ENCODE measurements around the gene CASZ1. TPM values are rescaled to one million over a fixed set of nuclear protein-coding genes. Genes with fewer than 3 reads are reported as not detected.

The CASZ1 gene
- total RNA-seq, 4 donors from 2014 or later = 140 to 210 (median 169) TPM

GRCh38 chr1:10682449-10683309 lies 113.8 kb downstream of the CASZ1 start:
- H3K4me3 ChIP-seq (ENCODE audit: low read depth, poor library complexity, severe bottlenecking) = no peak overlapping the region
- intact Hi-C loops (cut with DNase I; ENCODE audit: low total_unique reads) = no loop called here
- TF ChIP-seq CTCF (IDR thresholded peaks at IDR 0.05) (no peak), POLR2A (IDR thresholded peaks at IDR 0.05) (no peak)
- 71 to 81% methylated on average over 17 of the region's 17 CpGs for WGBS, 2 donors
- no peak for DNase-seq (ENCODE audit: low spot score in 2 of 2)

- WGBS, 2 donors = 59 to 61% methylated on average over 9 of the region's 9 CpGs
- intact Hi-C loops (cut with DNase I; ENCODE audit: low total_unique reads) = no loop called here
Observed at GRCh38 chr1:10682108-10682445, 114.4 kb downstream of the CASZ1 start.

GRCh38 chr1:10681296-10682107 lies 114.9 kb downstream of the CASZ1 start:
- WGBS, 2 donors = 84 to 85% methylated on average over 18 of the region's 18 CpGs
- H3K4me3 ChIP-seq (ENCODE audit: low read depth, poor library complexity, severe bottlenecking) = no peak overlapping the region
- DNase-seq (ENCODE audit: low spot score in 2 of 2) = no peak
- TF ChIP-seq POLR2A (IDR thresholded peaks at IDR 0.05) (no peak), CTCF (IDR thresholded peaks at IDR 0.05) (no peak)
- intact Hi-C loops (cut with DNase I; ENCODE audit: low total_unique reads) = no loop called here

More at GRCh38 chr1:10682108-10682445, 114.4 kb downstream of the CASZ1 start:
- H3K4me3 ChIP-seq (ENCODE audit: low read depth, poor library complexity, severe bottlenecking) = no peak overlapping the region
- DNase-seq (ENCODE audit: low spot score in 2 of 2) = no peak
- no peak for TF ChIP-seq POLR2A (IDR thresholded peaks at IDR 0.05)
- no peak for TF ChIP-seq CTCF (IDR thresholded peaks at IDR 0.05)

GRCh38 chr1:10680487-10680886 lies 116.0 kb downstream of the CASZ1 start:
- TF ChIP-seq POLR2A (IDR thresholded peaks at IDR 0.05) = no peak
- TF ChIP-seq CTCF (IDR thresholded peaks at IDR 0.05) = no peak
- DNase-seq (ENCODE audit: low spot score in 2 of 2) = no peak
- intact Hi-C loops (cut with DNase I; ENCODE audit: low total_unique reads) = no loop called here
- 59 to 66% methylated on average over 11 of the region's 11 CpGs for WGBS, 2 donors
- H3K4me3 ChIP-seq (ENCODE audit: low read depth, poor library complexity, severe bottlenecking) = no peak overlapping the region

- no peak overlapping the region for H3K4me3 ChIP-seq (ENCODE audit: low read depth, poor library complexity, severe bottlenecking)
- no peak for DNase-seq (ENCODE audit: low spot score in 2 of 2)
- intact Hi-C loops (cut with DNase I; ENCODE audit: low total_unique reads) = no loop called here
- 37 to 42% methylated on average over 9 of the region's 9 CpGs for WGBS, 2 donors
- TF ChIP-seq CTCF (IDR thresholded peaks at IDR 0.05) (no peak), POLR2A (IDR thresholded peaks at IDR 0.05) (no peak)
Observed at GRCh38 chr1:10679496-10680220, 116.8 kb downstream of the CASZ1 start.

All from lower leg skin (tissue), 4 donors.